Activated CD4-positive, CD25-positive, alpha-beta regulatory T cell (primary cell): ENCODE measurements around the gene ADAP1.
"Not testable (repeated sequence)": the region's sequence is repeated elsewhere in the genome, so short reads cannot be mapped to it uniquely, and the experiment has no call there.

Experiments
- DNase-seq, 4 experiments: peaks; one replicate each; lab custom pipeline; 2025; lab: John Stamatoyannopoulos, UW

Gene ADAP1

DNA sequence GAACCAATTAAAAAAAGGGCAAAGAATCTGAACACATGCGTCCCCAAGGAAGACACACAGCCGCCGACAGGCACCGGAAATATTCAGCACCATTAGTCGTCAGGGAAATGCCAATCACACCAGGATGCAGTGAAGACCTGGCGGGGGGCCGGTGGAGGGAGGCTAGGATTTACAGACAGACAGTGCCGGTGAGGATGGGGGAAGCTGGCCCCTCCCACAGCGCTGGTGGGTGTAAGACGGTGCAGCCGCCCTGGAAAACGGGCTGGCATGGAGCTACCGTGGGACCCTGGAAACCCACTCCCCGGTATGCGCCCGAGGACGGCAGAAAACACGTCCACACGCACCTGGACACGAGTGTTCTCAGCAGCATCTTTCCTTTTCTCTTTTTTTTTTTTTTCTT lies 4.8 kb upstream of the ADAP1 start:
- no peak for DNase-seq

DNA sequence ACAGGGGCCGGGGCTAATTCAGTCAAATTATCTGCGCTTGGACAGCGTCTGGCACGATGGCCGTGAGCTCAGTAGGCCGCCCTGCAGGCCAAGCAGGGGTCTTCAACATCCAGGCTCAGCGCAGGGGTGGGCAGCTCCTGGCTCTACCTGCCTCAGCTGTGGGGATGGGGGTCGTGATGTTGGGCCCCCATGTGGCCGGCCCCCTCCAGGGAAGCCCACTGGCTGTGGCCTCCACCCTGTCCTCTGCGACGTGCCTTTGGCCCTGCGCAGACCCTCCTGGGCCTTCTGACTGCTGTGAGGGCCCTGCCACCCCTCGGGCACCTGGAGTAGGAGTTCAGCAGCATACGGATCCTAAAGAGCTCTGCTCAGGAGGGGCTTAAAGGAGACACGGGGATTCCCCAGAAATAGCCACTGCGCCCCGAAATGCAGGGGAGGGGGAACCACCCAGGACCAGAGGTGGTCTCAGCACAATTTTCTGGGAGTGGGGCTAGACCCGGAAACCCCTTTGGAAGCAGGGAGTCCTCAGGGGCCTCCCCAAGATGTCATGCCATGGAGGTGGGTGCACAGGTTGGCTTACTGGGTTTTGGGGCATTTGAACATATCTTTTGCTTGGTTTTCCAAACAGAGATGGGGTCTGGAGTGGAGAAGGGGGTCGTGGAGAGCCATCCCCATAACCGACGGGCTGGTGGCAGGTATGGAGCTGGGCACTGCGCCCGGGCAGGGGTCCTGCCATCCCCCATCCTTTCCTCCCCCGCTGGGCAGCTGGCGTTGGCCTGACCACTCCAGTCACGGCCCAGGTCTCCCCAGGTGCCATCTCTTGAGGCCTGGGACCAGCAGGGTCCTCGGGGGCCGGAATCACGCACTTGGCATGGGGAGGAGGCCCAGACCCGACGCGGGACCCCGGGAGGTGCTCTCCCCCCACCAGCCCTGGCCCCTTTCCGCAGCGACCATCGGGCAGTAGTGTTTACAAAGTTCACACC lies 4.0 kb upstream of the ADAP1 start:
- no peak for DNase-seq

DNA sequence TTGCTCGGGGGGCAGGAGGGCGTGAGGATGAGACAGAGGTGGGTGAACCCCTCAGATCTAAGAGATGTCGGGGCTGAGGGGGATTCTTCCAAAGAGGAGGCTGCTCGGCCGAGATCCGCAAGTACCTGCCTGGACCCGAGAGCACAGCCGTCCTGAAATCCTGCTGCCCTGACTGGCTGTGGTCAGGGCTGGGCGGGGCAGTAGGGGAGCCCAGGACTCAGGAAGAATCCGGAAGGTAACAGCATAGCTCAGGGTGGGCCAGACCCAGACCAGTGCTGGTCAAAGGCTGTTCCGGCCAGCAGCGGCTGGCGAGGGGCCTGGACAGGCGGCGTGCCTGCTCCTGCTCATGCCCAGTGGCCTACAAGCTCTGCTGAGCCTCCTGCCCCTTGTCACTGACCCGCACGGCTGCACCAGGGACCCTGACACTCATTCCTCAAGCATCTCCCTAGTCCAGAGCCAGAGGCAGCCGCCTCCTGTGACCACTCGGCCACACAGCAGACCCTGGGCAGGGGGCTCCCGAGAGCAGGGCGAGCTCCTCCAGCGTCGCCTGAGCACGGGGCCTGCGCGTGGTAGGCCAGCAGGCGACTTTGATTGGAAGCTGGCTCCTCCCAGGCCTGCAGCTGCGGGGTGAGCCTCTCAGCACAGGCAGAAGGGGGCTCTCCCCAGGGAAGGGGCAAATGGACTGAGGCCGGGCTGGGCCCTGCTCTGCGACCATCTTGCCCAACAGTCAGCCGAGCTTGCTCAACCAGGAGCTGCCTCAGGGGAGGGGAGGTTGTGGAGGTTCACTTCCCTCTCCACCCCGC lies 3.1 kb upstream of the ADAP1 start:
- no peak for DNase-seq

DNA sequence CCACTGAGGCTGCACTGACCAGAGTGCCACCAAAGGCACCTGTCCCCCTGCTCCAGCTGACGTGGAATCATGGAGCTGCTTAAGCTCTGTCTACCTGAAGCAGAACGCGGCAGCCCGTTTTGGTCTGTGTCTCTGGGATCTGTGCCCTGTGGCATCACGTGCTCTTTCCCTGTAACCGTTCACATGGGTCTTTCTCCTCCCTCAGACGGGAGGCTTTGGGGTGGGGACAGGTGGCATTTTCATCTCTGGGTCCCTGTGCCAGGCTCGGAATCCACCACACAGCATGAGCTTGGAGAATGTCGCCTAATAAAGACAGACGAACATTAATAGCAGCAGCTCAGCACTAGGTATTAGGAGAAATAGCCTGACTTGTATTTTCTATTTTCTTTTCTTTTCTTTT lies 1.6 kb upstream of the ADAP1 start:
- DNase-seq: no peak

DNA sequence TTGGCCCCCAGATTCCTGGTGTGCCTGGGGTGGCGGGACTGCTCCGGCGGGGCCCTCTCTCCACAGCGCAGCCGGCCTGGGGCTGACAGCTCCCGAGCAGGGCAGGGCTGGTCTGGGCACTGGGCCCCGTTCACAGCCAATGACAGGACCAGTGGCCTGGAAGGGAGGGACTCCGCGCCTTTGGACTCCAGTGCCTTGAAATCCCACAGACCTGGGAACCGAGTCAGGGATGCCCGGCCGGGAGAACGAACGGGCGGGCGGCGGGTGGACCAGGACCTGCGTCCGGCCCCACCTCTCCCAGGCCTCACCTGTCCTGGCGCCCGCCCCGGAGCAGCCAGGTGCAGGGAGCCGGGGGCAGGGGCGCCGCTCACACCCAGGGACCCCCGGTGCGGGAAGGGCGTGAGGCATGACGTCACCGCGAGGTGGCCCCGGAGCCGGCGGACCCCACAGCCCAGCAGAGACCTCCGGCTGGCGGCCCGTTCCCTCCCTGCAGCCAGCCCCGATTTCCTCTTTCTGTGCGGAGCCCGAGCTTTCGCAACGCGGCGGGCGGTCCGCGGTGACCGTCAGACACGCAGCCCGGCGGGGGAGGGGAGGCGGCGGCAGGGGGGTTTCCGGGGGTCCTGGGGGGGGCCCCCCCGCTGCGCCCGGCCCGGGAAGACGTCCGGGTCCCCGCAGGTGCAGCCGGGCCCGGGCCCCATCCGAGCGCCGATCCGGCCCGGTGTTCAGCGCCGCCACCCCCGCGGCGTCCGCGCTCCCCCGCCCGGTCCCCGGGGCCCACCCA lies 743 bp downstream of the ADAP1 start:
- DNase-seq: no peak

DNA sequence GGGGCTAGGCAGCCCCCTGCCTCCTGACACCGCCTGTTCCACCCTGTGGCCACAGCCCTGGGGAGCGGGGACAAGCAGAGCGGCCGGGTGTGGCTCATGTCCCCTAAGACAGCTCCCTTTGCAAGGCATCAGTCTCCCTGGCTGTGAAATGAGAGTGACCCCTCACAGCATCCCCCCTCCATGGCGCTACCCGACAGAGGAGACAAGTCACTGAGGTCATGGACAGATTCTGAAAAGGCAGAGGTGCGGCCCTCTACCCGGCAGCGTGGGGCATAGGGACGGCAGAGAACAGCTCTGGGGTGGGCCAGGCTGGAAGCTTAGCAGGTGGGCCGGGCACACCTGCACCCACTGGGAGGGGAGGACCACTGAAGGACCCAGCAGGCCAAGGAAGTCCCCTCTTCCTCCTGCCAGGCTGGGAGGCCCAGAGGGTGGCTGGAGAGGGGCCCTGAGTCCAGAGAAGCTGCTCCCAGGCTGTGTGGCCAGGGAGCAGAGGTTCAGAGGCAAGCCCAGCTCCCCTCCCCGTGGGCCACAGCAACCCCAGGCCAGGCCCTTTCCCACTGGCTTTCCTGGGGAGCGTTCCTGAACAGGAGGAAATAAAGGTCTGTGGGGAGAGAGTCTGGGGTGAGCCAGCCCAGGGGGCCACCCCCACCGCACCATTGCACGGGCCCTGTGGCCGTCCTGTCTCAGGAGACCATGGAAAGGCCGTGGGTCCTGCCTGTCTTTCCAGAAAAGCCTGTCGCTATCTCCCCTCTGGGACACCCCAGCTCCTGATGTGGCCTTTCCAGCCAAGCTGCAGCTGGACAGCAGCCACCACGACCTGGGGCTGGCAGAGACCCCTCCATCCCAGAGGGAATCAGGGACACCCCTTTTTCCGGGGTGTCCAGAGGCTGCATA lies 1.7 kb downstream of the ADAP1 start:
- DNase-seq: no peak

GRCh38 chr7:951881-952547 lies 2.5 kb downstream of the ADAP1 start:
- DNase-seq: no peak

DNA sequence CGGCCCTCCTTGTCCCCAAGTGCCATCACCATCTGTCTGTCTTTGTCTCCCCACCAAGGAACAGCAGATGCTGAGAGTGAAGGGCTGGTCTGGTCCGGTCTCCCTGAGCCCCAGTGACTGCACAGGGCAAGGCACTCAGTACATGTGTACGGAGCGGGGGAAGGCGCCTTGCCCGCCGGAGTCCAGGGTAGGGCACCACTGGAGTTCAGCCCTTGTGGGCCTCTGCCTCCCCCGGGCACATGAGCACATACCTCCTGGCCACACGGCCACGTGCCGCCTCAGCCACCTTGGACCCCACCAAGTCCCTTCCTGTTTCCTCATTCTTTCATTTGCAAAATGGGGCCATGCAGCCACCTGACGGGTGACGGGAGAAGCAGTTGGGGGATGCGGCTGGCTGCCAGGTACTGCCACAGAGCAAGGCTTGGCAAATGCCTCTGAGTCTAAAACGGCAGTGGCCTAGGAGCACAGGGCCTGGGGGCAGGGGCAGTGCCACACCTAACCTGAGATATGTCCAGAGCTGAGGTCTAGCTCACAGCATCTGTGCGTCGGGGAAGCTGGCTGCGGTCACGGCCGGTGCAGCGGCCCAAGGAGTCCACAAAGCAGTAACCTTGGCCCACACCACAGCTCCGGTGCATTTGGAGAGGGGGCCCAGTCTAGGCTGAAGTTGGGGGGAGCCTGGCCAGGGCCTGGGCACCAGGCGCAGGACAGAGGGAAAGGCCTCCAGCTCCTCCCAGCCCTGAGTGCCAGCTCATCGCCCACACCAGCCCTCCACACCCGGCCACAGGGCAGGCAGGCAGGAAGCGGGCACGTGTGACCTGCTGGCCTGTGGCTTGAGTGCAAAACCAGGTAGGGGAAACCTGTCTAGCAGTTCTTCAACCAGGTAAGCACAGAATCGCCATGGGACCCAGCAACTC lies 5.2 kb downstream of the ADAP1 start:
- no peak for DNase-seq

DNA sequence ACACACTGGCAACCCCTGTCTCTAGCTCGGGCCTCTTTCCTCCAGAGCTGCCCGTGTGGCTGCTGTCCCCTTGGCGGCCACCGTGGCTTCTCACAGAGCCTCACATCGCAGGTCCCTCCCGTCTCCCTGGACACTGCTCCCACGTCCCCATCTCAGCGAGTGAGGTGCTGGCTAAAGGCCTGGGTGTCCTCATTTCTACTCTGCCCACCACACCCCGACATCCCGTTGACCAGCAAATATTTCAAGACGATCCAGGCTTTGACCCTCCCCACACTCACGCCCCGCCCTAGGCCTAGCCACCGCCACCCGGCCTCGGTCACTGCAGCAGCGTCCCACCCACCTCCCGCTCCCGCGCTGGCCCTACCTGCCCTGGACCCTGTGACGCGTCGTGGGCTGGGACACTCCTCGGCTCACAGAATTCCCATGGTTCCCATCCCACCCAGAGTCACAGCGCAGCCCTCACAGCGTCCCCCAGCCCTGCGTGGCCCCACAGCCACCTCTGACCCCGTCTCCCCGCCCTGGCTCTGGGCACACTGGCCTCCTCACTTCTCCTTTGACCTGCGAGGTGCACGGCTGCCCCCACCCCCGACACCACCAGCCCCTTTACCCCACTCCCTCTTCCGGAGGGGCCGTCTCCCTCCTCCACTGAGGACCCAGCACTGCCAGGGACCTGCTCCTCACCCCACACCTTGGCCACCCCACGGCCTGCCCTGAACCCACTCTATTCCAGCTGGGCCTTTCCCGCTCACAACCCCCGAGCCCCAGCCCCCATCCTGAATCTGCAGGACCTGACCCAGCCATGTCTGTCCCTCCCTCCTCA lies 6.9 kb downstream of the ADAP1 start:
- no peak for DNase-seq

DNA sequence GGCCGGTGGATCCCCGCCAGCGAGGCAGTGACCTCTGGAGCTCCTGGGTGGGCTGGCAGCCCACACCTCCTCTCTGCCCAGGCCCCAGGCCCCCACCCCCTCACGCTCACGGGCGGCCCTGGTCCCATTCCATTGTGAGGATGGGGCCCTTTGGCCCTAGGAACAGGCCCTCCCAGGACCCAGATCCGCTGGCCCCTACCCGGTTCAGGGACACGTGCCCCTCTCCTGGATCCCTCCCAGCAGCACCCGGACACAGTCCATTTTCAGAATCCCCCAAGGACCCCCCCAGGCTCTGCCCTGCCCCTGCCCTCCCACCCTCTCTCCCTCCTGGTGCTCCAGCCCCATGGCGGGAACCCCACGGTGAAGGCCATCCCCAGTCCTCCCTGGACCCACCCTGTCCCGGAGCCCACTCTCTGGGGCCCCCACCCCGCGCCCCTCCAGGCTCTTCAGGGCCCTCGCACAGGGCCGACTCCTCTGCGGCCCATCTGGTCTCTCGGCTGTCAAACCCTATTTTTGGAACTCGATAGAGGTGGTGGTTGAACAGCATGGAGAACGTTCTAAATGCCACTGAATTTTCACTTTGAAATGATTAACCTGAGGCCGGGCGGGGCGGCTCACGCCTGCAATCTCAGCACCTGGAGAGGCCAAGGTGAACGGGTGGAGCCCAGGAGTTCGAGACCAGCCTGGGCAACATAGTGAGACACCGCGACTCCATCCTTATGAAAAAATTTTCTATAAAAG lies 8.1 kb downstream of the ADAP1 start:
- DNase-seq: no peak

- no peak for DNase-seq
Measured at GRCh38 chr7:945556-946255, 8.8 kb downstream of the ADAP1 start.

GRCh38 chr7:945147-945555 lies 9.3 kb downstream of the ADAP1 start:
- no peak for DNase-seq

DNA sequence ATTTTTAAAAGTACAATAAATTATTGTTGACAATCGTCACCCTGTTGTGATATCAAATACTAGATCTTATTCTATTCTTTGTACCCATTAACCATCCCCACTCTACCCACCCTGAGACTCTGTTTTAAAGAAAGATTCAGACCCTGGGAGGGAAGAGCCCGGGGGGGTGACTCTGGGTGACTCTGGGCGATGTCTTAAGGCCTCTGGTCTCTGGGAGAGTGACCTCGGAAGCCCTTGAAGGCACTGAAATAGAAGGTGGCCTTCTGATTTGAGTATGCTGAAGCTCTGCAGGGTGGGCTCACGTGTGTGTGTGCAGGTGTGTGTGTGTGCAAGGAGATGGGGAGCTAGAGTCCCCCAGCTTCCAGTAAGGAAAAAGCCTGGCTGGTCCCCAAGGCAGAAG lies 9.7 kb downstream of the ADAP1 start:
- DNase-seq: no peak

GRCh38 chr7:943793-944192 lies 10.7 kb downstream of the ADAP1 start:
- not testable (repeated sequence) for DNase-seq

DNA sequence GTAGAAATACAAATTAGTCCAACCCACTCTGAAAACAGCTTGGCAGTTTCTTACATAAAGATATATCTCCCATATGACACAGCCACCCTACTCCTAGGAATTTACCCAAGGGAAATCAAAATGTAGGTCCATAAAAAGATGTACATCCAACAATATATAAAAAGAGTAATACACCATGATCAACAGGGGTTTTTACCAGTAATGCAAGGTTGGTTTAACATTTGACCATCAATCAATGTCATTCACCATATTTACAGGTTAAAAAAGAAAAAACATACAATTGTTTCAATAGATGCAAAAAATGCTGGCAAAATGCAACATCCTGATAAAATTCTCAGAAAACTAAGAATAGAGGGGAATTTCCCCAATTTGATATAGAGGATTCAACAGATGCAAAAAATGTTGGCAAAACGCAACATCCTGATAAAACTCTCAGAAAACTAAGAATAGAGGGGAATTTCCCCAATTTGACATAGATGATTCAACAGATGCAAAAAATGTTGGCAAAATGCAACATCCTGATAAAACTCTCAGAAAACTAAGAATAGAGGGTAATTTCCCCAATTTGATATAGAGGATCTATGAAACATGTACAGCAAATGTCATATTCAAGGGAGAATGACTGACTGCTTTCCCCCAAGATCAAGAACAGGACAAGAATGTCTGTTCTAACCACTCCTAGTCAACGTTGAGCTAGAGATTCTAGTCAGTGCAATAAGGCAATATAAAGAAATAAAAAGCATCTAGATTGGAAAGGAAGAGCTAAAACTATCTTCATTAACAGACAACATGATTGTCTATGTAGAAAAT lies 13.7 kb downstream of the ADAP1 start:
- DNase-seq: no peak

DNA sequence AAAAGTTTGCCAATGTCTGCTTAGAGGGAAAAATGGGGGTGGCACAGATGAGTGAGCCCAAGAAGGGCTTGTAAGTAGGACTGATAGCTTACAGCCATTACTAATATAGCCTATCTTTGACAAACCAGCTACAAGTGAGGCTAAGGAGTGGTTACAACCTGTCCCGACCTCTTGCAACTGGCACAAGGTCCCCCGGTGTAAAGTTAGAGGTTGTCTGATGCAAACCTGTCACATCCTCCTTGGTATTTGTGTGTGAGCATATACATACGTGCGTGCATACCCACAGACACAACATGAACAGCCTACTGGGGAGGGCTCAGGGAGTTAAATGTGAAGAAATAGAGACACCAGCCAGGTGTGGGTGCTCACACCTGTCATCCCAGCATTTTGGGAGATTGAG lies 14.6 kb downstream of the ADAP1 start:
- no peak for DNase-seq
